ENCODE results near the gene GRM4.

Gene GRM4

DNA sequence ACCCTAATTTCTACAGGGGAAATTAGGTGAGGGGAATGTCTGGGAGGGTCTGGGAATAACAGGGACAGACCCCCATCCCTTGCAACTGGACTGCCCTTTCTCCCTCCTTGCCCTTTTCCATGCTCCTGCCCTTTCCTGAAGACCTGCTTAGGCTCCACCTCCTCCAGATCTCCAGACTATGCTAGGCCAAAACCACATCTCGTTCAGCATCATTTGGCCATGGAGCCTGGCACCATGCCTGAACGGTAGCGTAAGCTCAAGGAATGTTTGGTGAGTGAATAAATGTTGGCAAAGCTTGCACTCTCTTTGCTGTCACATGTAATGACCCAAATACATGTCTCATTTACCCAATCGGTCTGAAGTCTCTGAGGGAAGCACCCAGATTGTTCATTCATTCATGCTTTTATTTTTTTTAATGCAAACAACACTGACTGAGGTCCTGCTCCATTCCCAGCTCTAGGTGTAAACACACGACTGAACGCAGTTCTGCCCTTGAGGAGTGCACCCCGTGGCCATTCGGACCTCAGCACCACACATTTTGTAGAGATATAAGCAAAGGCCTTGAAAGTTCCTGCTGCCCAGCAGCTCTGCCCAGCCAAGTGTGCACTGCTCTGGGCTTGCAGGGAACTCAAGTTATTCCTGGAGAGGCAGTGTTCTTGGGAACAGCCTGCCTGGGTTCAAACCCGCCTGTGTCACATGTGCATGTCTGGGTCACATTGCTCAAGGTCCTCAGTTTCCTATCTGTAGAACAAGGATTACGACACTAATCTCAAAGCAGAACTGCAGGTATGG is 1.1 kb upstream of the GRM4 start:
- H3K36me3 ChIP-seq, result no peaks in the 10 kb centered on the region
- peak; percentile 14 for DNase-seq
- H3K9me3 ChIP-seq (ENCODE audit: severe bottlenecking), result no peaks in the 10 kb centered on the region
- TF ChIP-seq, protein P1, sequence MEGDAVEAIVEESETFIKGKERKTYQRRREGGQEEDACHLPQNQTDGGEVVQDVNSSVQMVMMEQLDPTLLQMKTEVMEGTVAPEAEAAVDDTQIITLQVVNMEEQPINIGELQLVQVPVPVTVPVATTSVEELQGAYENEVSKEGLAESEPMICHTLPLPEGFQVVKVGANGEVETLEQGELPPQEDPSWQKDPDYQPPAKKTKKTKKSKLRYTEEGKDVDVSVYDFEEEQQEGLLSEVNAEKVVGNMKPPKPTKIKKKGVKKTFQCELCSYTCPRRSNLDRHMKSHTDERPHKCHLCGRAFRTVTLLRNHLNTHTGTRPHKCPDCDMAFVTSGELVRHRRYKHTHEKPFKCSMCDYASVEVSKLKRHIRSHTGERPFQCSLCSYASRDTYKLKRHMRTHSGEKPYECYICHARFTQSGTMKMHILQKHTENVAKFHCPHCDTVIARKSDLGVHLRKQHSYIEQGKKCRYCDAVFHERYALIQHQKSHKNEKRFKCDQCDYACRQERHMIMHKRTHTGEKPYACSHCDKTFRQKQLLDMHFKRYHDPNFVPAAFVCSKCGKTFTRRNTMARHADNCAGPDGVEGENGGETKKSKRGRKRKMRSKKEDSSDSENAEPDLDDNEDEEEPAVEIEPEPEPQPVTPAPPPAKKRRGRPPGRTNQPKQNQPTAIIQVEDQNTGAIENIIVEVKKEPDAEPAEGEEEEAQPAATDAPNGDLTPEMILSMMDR (IDR thresholded peaks at IDR 0.05; ENCODE audit: low read depth, low read length), result no peak
- H3K4me3 ChIP-seq (ENCODE audit: low read depth, low read length), result no peak overlapping the region
- no peaks in the 10 kb centered on the region for H3K27me3 ChIP-seq (ENCODE audit: insufficient read depth, low read depth, severe bottlenecking)
- peak overlapping the region; percentile 94 for H3K27ac ChIP-seq

DNA sequence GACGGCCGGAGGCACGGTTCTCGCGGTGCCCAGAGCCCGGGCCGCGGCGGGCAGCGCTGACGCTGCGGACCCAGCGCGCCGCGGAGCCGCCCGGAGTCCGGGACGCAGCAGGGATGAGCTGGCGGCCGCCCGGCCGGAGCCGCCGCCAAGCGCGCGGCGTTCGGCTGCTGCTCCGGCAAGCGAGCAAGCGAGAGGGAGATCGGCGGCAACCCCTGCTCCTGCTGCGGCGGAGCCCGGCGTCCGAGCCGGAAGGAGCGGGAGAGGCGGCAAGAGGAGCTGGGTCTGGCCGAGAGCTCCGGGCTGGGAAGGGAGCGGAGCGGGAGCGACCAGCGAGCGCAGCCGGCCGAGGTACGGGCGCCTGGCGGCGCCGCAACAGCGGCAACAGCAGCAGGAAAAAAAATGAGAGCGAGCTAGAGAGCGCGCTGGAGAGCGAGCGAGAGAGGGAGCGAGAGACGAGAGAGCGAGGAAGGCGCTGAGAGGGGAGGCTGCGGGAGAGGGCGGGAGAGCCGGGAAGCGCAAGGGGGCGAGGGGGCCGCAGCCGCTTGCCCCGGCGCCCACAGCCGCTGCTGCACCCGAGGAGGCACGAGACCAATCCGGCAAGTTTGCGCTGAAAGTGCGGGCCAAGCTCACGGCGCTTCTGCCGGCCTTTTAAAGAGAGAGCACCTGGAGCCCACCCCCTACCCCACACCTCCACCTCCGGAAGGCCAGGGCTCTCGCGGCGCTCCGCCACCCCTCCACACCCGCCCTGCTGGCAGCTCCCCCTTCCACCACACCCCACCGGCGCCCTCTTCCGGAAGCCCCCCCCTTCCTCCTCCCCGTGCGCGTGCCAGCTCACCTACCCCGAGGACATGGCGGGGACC is 496 bp downstream of the GRM4 start:
- TF ChIP-seq, protein P1 (IDR thresholded peaks at IDR 0.05; ENCODE audit: low read depth, low read length), result no peak
- H3K9me3 ChIP-seq (ENCODE audit: severe bottlenecking), result no peaks in the 10 kb centered on the region
- peak; percentile 94 for DNase-seq
- H3K4me3 ChIP-seq (ENCODE audit: low read depth, low read length), result peak overlapping the region; percentile 74
- no peaks in the 10 kb centered on the region for H3K36me3 ChIP-seq
- H3K27me3 ChIP-seq (ENCODE audit: insufficient read depth, low read depth, severe bottlenecking), result no peaks in the 10 kb centered on the region
- peak overlapping the region; percentile 94 for H3K27ac ChIP-seq

DNA sequence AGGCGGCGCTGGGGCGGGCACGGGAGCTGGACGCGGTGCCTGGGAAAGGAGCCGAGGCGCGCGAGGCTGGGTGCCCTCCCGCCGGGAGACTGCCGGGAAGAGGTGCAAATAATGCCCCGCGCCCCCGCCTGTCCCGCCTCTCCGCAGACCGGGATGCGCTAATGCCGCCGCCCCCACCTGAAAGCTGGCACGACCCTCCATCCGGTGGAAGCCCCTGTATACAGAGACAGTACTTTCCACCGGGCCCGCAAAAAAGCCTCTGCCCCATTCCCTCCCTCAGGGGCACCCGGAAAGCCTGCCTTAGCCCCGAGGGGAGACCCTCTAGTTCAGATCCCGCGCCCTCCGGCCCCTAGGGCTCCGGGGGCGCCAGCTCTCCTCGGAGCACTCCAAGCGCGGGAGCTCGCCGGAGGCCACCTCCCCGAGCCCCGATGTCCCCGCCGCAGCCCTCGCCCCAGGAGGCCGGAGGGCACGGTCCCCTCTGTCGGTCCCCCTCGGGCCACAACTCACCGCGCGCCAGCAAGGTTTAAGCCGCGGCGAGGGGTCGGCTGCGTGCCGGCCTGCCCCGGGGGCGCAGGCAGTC is 1.2 kb downstream of the GRM4 start:
- Histone ChIP-seq H3K27me3 (ENCODE audit: insufficient read depth, low read depth, severe bottlenecking) (no peaks in the 10 kb centered on the region), H3K4me3 (ENCODE audit: low read depth, low read length) (peak overlapping the region; percentile 74), H3K9me3 (ENCODE audit: severe bottlenecking) (no peaks in the 10 kb centered on the region), H3K27ac (peak overlapping the region; percentile 94), H3K36me3 (no peaks in the 10 kb centered on the region)
- TF ChIP-seq, protein P1 (IDR thresholded peaks at IDR 0.05; ENCODE audit: low read depth, low read length), result no peak
- DNase-seq, result peak; percentile 50

DNA sequence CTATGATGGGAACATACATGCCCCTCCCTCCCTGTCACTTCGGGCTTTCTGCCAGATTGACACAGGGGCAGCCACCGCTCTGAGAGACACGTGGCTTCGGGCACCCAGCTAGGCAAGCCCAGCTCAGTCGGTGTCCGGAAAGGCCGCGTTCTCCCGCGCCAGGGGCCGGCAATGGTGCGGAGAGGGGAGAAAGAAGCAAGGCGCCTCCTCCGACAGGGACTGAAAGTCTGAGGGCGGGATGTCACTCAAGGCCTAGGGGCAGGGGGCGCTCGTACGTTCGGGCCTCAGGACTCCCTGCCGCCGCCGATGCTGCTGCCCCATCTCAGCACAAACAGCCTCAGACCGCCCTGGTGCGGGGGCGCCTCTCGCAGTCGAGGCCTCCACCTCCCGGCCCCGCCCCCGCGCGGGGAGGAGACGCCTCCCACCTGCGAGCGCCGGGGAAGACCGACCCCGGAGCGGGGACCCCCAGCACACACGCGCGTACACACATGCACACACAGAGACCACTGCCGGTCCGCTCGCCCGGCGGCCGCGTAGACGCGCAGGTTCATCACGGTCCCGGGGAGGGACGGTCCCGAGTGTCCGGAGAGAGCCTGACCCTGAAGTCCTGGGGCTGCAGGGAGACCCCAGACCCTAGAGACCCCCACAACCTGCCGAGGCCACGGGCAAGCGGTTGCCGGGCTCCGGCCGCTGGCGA is 1.9 kb downstream of the GRM4 start:
- TF ChIP-seq, protein P1 (IDR thresholded peaks at IDR 0.05; ENCODE audit: low read depth, low read length), result peak; percentile 94
- Histone ChIP-seq H3K27ac (peak overlapping the region; percentile 94), H3K27me3 (ENCODE audit: insufficient read depth, low read depth, severe bottlenecking) (no peaks in the 10 kb centered on the region), H3K36me3 (no peaks in the 10 kb centered on the region), H3K9me3 (ENCODE audit: severe bottlenecking) (no peaks in the 10 kb centered on the region), H3K4me3 (ENCODE audit: low read depth, low read length) (peak overlapping the region; percentile 74)
- peak; percentile 97 for DNase-seq

DNA sequence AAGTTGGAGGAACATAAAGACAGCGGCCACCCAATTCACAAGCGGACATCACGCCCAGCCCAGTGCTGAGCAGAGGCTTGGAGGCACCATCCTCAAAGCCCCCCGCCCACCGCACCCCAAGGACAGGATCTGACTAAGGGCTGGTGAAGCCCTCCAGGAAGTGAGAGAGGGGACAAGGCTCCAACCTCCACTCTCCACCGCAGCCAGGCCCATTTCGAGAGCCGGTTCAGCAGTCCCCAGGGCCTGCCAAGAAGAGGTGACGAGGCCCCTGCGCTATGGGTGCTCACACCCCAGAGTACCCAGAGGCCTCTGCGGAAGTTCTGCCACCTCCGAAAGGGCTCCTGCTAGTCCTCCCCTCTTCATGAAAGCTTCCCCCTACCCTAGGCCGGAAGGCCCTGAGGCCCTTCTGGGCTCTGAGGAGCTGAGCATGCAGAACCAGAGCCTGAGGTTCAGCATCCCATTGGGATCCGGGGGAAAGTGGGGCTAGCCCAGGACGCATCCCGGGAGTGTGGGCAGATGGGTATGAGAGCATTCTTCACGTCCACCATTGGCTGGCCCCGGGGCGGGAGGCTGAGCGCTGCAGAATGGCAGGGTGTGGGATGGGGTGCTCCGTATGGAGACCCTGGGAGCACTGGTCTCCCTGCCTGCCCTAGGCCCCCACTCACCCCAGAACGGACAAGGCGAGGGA is 2.5 kb downstream of the GRM4 start:
- TF ChIP-seq, protein P1 (IDR thresholded peaks at IDR 0.05; ENCODE audit: low read depth, low read length), result no peak
- peak; percentile 55 for DNase-seq
- Histone ChIP-seq H3K9me3 (ENCODE audit: severe bottlenecking) (no peaks in the 10 kb centered on the region), H3K27ac (peak overlapping the region; percentile 94), H3K36me3 (no peaks in the 10 kb centered on the region), H3K27me3 (ENCODE audit: insufficient read depth, low read depth, severe bottlenecking) (no peaks in the 10 kb centered on the region), H3K4me3 (ENCODE audit: low read depth, low read length) (peak overlapping the region; percentile 74)
